ENCODE measurements around the gene TBC1D4.

- TF ChIP-seq, protein P1, sequence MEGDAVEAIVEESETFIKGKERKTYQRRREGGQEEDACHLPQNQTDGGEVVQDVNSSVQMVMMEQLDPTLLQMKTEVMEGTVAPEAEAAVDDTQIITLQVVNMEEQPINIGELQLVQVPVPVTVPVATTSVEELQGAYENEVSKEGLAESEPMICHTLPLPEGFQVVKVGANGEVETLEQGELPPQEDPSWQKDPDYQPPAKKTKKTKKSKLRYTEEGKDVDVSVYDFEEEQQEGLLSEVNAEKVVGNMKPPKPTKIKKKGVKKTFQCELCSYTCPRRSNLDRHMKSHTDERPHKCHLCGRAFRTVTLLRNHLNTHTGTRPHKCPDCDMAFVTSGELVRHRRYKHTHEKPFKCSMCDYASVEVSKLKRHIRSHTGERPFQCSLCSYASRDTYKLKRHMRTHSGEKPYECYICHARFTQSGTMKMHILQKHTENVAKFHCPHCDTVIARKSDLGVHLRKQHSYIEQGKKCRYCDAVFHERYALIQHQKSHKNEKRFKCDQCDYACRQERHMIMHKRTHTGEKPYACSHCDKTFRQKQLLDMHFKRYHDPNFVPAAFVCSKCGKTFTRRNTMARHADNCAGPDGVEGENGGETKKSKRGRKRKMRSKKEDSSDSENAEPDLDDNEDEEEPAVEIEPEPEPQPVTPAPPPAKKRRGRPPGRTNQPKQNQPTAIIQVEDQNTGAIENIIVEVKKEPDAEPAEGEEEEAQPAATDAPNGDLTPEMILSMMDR (conservative IDR thresholded peaks at IDR 0.05; ENCODE audit: low read length), result no peak
- TF ChIP-seq EZH2phosphoT487 (IDR thresholded peaks at IDR 0.05; ENCODE audit: borderline replicate concordance), result no peak
Measured at GRCh38 chr13:75481176-75482069, 546 bp downstream of the TBC1D4 start.
